Osteocyte (in vitro differentiated cells): ENCODE data around the gene PLXNC1. TPM values are rescaled to one million over a fixed set of nuclear protein-coding genes. Genes with fewer than 3 reads are reported as not detected.

ENCODE experiments used
- DNase-seq: peaks from one replicate; pipeline ENCODE4 v3.0.0; 2021; ENCODE audit warnings: mixed read lengths; ENCODE audit not compliant: unreplicated experiment; ENCODE audit errors: extremely low spot score
- H3K27ac Mint-ChIP-seq: one replicate; pipeline ENCODE4 v1.8.0; 2021; ENCODE audit warnings: mild to moderate bottlenecking, mixed read lengths; ENCODE audit not compliant: unreplicated experiment
- H3K27me3 Mint-ChIP-seq: one replicate; pipeline ENCODE4 v1.8.0; 2021; ENCODE audit warnings: mixed read lengths; ENCODE audit not compliant: unreplicated experiment
- H3K36me3 Mint-ChIP-seq: one replicate; pipeline ENCODE4 v1.8.0; 2021; ENCODE audit warnings: mixed read lengths; ENCODE audit not compliant: unreplicated experiment
- H3K4me1 Mint-ChIP-seq: one replicate; pipeline ENCODE4 v1.8.0; 2021; ENCODE audit warnings: mixed read lengths; ENCODE audit not compliant: unreplicated experiment
- H3K4me3 Mint-ChIP-seq: one replicate; pipeline ENCODE4 v1.8.0; 2021; ENCODE audit warnings: mild to moderate bottlenecking, moderate library complexity, mixed read lengths; ENCODE audit not compliant: unreplicated experiment
- H3K9me3 Mint-ChIP-seq: one replicate; pipeline ENCODE4 v1.8.0; 2021; ENCODE audit warnings: mixed read lengths; ENCODE audit not compliant: unreplicated experiment
- CTCF ChIP-seq: fragments of 200-600 bp; sonication (generic); IDR thresholded peaks from 2 replicates; pipeline ENCODE4 v1.5.0; 2021; ENCODE audit warnings: antibody characterized with exemption, mild to moderate bottlenecking, moderate library complexity
- total RNA-seq: library from RNA; stranded (reverse); gene quantifications from 2 replicates; pipeline ENCODE4 v1.2.1, GENCODE V29; 2021

The PLXNC1 gene
- total RNA-seq, 1 donor from 2014 or later = 0.32 TPM

- DNase-seq = no peak
- TF ChIP-seq CTCF = no peak
- Mint-ChIP-seq H3K36me3 (no peaks in the 10 kb centered on the region), H3K9me3 (no peaks in the 10 kb centered on the region), H3K4me3 (no peak overlapping the region), H3K4me1 (peaks cover 3% of the 10 kb centered on the region), H3K27me3 (peaks cover 36% of the 10 kb centered on the region), H3K27ac (no peak overlapping the region)
These were observed 77.1 kb downstream of the PLXNC1 start for GRCh38 chr12:94225506-94225905.

GRCh38 chr12:94225947-94226630 is 77.7 kb downstream of the PLXNC1 start:
- peaks cover 4% of the 10 kb centered on the region for H3K4me1 Mint-ChIP-seq
- peaks cover 32% of the 10 kb centered on the region for H3K27me3 Mint-ChIP-seq
- no peak for DNase-seq
- no peak overlapping the region for H3K27ac Mint-ChIP-seq
- H3K9me3 Mint-ChIP-seq = no peaks in the 10 kb centered on the region
- no peak for TF ChIP-seq CTCF
- no peak overlapping the region for H3K4me3 Mint-ChIP-seq
- H3K36me3 Mint-ChIP-seq = no peaks in the 10 kb centered on the region

GRCh38 chr12:94227066-94227465 is 78.7 kb downstream of the PLXNC1 start:
- no peak for TF ChIP-seq CTCF
- Mint-ChIP-seq H3K9me3 (no peaks in the 10 kb centered on the region), H3K27me3 (peaks cover 25% of the 10 kb centered on the region), H3K36me3 (no peaks in the 10 kb centered on the region), H3K27ac (no peak overlapping the region), H3K4me1 (peaks cover 4% of the 10 kb centered on the region), H3K4me3 (no peak overlapping the region)
- DNase-seq = no peak

GRCh38 chr12:94228488-94228907 is 80.1 kb downstream of the PLXNC1 start:
- DNase-seq = no peak
- Mint-ChIP-seq H3K27me3 (peaks cover 19% of the 10 kb centered on the region), H3K4me3 (no peak overlapping the region), H3K36me3 (no peaks in the 10 kb centered on the region), H3K27ac (no peak overlapping the region), H3K4me1 (peaks cover 4% of the 10 kb centered on the region), H3K9me3 (no peaks in the 10 kb centered on the region)
- no peak for TF ChIP-seq CTCF

- no peak for TF ChIP-seq CTCF
- no peak overlapping the region for H3K27ac Mint-ChIP-seq
- no peaks in the 10 kb centered on the region for H3K36me3 Mint-ChIP-seq
- no peak for DNase-seq
- peaks cover 4% of the 10 kb centered on the region for H3K4me1 Mint-ChIP-seq
- peaks cover 11% of the 10 kb centered on the region for H3K27me3 Mint-ChIP-seq
- no peak overlapping the region for H3K4me3 Mint-ChIP-seq
- no peaks in the 10 kb centered on the region for H3K9me3 Mint-ChIP-seq
These were observed 81.5 kb downstream of the PLXNC1 start for GRCh38 chr12:94229902-94230301.
